SJSA1 (cell line): ENCODE measurements around the gene PARP15. TPM values are rescaled to one million over a fixed set of nuclear protein-coding genes. Genes with fewer than 3 reads are reported as not detected.
A peak's percentile ranks its signal among the peaks of the same experiment; 100 is the strongest.
"Not testable (repeated sequence)": the region's sequence is repeated elsewhere in the genome, so short reads cannot be mapped to it uniquely, and the experiment has no call there.

Experiments used
- DNase-seq, 2 experiments: peaks; one replicate each; pipeline ENCODE4 v3.0.0-alpha.2; 2015 to 2020; ENCODE audit warnings: low spot score in 2 of 2, low read depth in 1 of 2
- H3K27ac ChIP-seq: fragments of 250-450 bp; sonication (Bioruptor Pico); 2 replicates; pipeline ENCODE4 v1.5.1; 2020; ENCODE audit warnings: mild to moderate bottlenecking, moderate library complexity
- H3K27me3 ChIP-seq: fragments of 250-450 bp; sonication (Bioruptor Pico); replicated peaks from 2 replicates; pipeline ENCODE4 v1.5.1; 2020; ENCODE audit warnings: mild to moderate bottlenecking, moderate library complexity
- H3K36me3 ChIP-seq: fragments of 250-450 bp; sonication (Bioruptor Pico); 2 replicates; pipeline ENCODE4 v1.5.1; 2020; ENCODE audit warnings: mild to moderate bottlenecking
- H3K4me1 ChIP-seq: fragments of 250-450 bp; sonication (Bioruptor Pico); replicated peaks from 2 replicates; pipeline ENCODE4 v1.6.1; 2021; ENCODE audit warnings: mild to moderate bottlenecking
- H3K4me3 ChIP-seq: fragments of 250-450 bp; sonication (Bioruptor Pico); 2 replicates; pipeline ENCODE4 v1.5.1; 2020; ENCODE audit warnings: mild to moderate bottlenecking
- H3K9me3 ChIP-seq: fragments of 250-450 bp; sonication (Bioruptor Pico); replicated peaks from 2 replicates; pipeline ENCODE4 v1.5.1; 2020; ENCODE audit warnings: mild to moderate bottlenecking
- total RNA-seq: library from RNA; depleted of rRNA; stranded (reverse); fragments of >200 nt; shearing (Covaris generic); gene quantifications from 2 replicates; pipeline ENCODE4 v1.2.3, GENCODE V29; 2014

PARP15 gene
- total RNA-seq, 1 experiment from 2014 or later = not detected

GRCh38 chr3:122636697-122637096 lies 59.2 kb downstream of the PARP15 start:
- no peaks in the 10 kb centered on the region for H3K9me3 ChIP-seq
- peaks cover 13% of the 10 kb centered on the region for H3K4me1 ChIP-seq
- H3K27me3 ChIP-seq = peaks cover 3% of the 10 kb centered on the region
- no peak overlapping the region for H3K27ac ChIP-seq
- H3K4me3 ChIP-seq = no peak overlapping the region
- no peak for DNase-seq
- no peaks in the 10 kb centered on the region for H3K36me3 ChIP-seq

GRCh38 chr3:122640437-122640999 lies 63.1 kb downstream of the PARP15 start:
- no peaks in the 10 kb centered on the region for H3K27me3 ChIP-seq
- H3K27ac ChIP-seq = no peak overlapping the region
- H3K4me3 ChIP-seq = no peak overlapping the region
- no peaks in the 10 kb centered on the region for H3K36me3 ChIP-seq
- peaks cover 12% of the 10 kb centered on the region for H3K4me1 ChIP-seq
- DNase-seq = no peak
- no peaks in the 10 kb centered on the region for H3K9me3 ChIP-seq

- no peaks in the 10 kb centered on the region for H3K9me3 ChIP-seq
- no peak overlapping the region for H3K4me3 ChIP-seq
- no peak overlapping the region for H3K27ac ChIP-seq
- H3K36me3 ChIP-seq = no peaks in the 10 kb centered on the region
- DNase-seq = no peak
- 0 out of 2 replicates have a peak, but pooled peaks cover 4% of the 10 kb centered on the region for H3K4me1 ChIP-seq
- no peaks in the 10 kb centered on the region; the same call in 1 of the 2 replicates for H3K27me3 ChIP-seq
Observed at GRCh38 chr3:122642935-122643334, 65.5 kb downstream of the PARP15 start.

- Histone ChIP-seq H3K9me3 (no peaks in the 10 kb centered on the region), H3K27me3 (no peaks in the 10 kb centered on the region; the same call in 1 of the 2 replicates), H3K27ac (no peak overlapping the region), H3K36me3 (no peaks in the 10 kb centered on the region), H3K4me1 (no peaks in the 10 kb centered on the region), H3K4me3 (no peak overlapping the region)
- DNase-seq = no peak
Observed at GRCh38 chr3:122646146-122646988, 68.9 kb downstream of the PARP15 start.

- H3K27me3 ChIP-seq, H3K4me3 ChIP-seq, H3K36me3 ChIP-seq, DNase-seq, H3K9me3 ChIP-seq, H3K4me1 ChIP-seq, H3K27ac ChIP-seq: not testable (repeated sequence)
Observed at GRCh38 chr3:122651233-122651907, 73.9 kb downstream of the PARP15 start.

GRCh38 chr3:122651962-122652361 lies 74.5 kb downstream of the PARP15 start:
- H3K4me1 ChIP-seq, H3K36me3 ChIP-seq, H3K27ac ChIP-seq, DNase-seq, H3K27me3 ChIP-seq, H3K9me3 ChIP-seq, H3K4me3 ChIP-seq: not testable (repeated sequence)

- not testable (repeated sequence) for H3K4me3 ChIP-seq, H3K27ac ChIP-seq, H3K9me3 ChIP-seq, H3K36me3 ChIP-seq, H3K4me1 ChIP-seq, DNase-seq, H3K27me3 ChIP-seq
Observed at GRCh38 chr3:122658336-122658735, 80.9 kb downstream of the PARP15 start.

GRCh38 chr3:122660297-122660974 lies 83.0 kb downstream of the PARP15 start:
- H3K9me3 ChIP-seq = no peaks in the 10 kb centered on the region
- H3K36me3 ChIP-seq = no peaks in the 10 kb centered on the region
- H3K4me3 ChIP-seq = no peak overlapping the region
- no peaks in the 10 kb centered on the region for H3K4me1 ChIP-seq
- no peak overlapping the region for H3K27ac ChIP-seq
- DNase-seq = no peak
- no peaks in the 10 kb centered on the region for H3K27me3 ChIP-seq

GRCh38 chr3:122661633-122662032 lies 84.2 kb downstream of the PARP15 start:
- H3K4me1 ChIP-seq = no peaks in the 10 kb centered on the region
- H3K27ac ChIP-seq = no peak overlapping the region
- H3K9me3 ChIP-seq = no peaks in the 10 kb centered on the region
- no peaks in the 10 kb centered on the region for H3K36me3 ChIP-seq
- no peak for DNase-seq
- H3K27me3 ChIP-seq = no peaks in the 10 kb centered on the region
- no peak overlapping the region for H3K4me3 ChIP-seq

- Histone ChIP-seq H3K4me1 (no peaks in the 10 kb centered on the region), H3K27ac (no peak overlapping the region), H3K27me3 (no peaks in the 10 kb centered on the region), H3K4me3 (no peak overlapping the region), H3K36me3 (no peaks in the 10 kb centered on the region), H3K9me3 (no peaks in the 10 kb centered on the region)
- DNase-seq = no peak
Observed at GRCh38 chr3:122662505-122662904, 85.1 kb downstream of the PARP15 start.

- H3K27ac ChIP-seq = no peak overlapping the region
Observed at GRCh38 chr3:122665226-122665786, 87.9 kb downstream of the PARP15 start.

GRCh38 chr3:122665881-122666280 lies 88.4 kb downstream of the PARP15 start:
- Histone ChIP-seq H3K27me3 (no peaks in the 10 kb centered on the region), H3K4me3 (no peak overlapping the region), H3K9me3 (no peaks in the 10 kb centered on the region), H3K4me1 (no peaks in the 10 kb centered on the region), H3K27ac (no peak overlapping the region), H3K36me3 (no peaks in the 10 kb centered on the region)
- DNase-seq = no peak

More at GRCh38 chr3:122665226-122665786, 87.9 kb downstream of the PARP15 start:
- H3K9me3 ChIP-seq = no peaks in the 10 kb centered on the region
- H3K36me3 ChIP-seq = no peaks in the 10 kb centered on the region
- DNase-seq = no peak
- no peaks in the 10 kb centered on the region for H3K27me3 ChIP-seq
- H3K4me1 ChIP-seq = no peaks in the 10 kb centered on the region
- no peak overlapping the region for H3K4me3 ChIP-seq

- Histone ChIP-seq H3K36me3 (no peaks in the 10 kb centered on the region), H3K9me3 (no peaks in the 10 kb centered on the region), H3K27ac (no peak overlapping the region), H3K4me3 (no peak overlapping the region), H3K4me1 (no peaks in the 10 kb centered on the region), H3K27me3 (no peaks in the 10 kb centered on the region)
- DNase-seq = peak in 1 of 2 experiments; percentile 3
Observed at GRCh38 chr3:122668930-122669730, 91.7 kb downstream of the PARP15 start.
